Keratinocyte (primary cell): Measurements from ENCODE around the gene SMARCC1. TPM values are rescaled to one million over a fixed set of nuclear protein-coding genes. Genes with fewer than 3 reads are reported as not detected.

Experiments
- DNase-seq: peaks from one replicate; pipeline ENCODE4 v3.0.0-alpha.2; 2011; ENCODE audit warnings: low read depth, missing footprints, low spot score
- FAIRE-seq: peaks from 2 replicates; lab custom pipeline; 2011; peaks lifted over from hg19 to GRCh38; lab: Jason Lieb, UNC
- H2AFZ ChIP-seq: 2 replicates; pipeline ENCODE4 v1.6.0; 2012; ENCODE audit warnings: low read length, control low read depth, inconsistent platforms; ENCODE audit not compliant: control insufficient read depth
- H3K27ac ChIP-seq: 2 replicates; pipeline ENCODE4 v1.5.1; 2011; ENCODE audit warnings: low read length; ENCODE audit not compliant: control insufficient read depth, insufficient read depth
- H3K27me3 ChIP-seq: 3 replicates; pipeline ENCODE4 v1.6.0; 2011; ENCODE audit warnings: low read length; ENCODE audit not compliant: control insufficient read depth, insufficient read depth; ENCODE audit errors: extremely low read depth
- H3K36me3 ChIP-seq, 2 experiments: 2 replicates in 1 of 2; 3 replicates in 1 of 2; pipeline ENCODE4 v1.5.1; 2011; ENCODE audit warnings: low read length in 2 of 2, mild to moderate bottlenecking in 1 of 2; ENCODE audit not compliant: control insufficient read depth in 2 of 2, insufficient read depth in 2 of 2; ENCODE audit errors: extremely low read depth in 1 of 2
- H3K4me1 ChIP-seq: 3 replicates; pipeline ENCODE4 v1.5.1; 2011; ENCODE audit warnings: low read length; ENCODE audit not compliant: control insufficient read depth, insufficient read depth; ENCODE audit errors: extremely low read depth
- H3K4me2 ChIP-seq: 3 replicates; pipeline ENCODE4 v1.6.0; 2011; ENCODE audit warnings: low read depth, low read length; ENCODE audit not compliant: control insufficient read depth, insufficient read depth; ENCODE audit errors: extremely low read depth
- H3K4me3 ChIP-seq, 3 experiments: fragments of 200-600 bp in 1 of 3; sonication (generic) in 1 of 3; 2 replicates in 2 of 3; 3 replicates in 1 of 3; pipeline ENCODE4 v1.5.1; 2011 to 2016; ENCODE audit warnings: low read length in 3 of 3, mild to moderate bottlenecking in 3 of 3, control low read depth in 2 of 3, inconsistent platforms in 1 of 3, low read depth in 1 of 3, mixed read lengths in 1 of 3, mixed run types in 1 of 3, moderate library complexity in 1 of 3; ENCODE audit not compliant: control insufficient read depth in 2 of 3, insufficient read depth in 2 of 3; ENCODE audit errors: extremely low read depth in 1 of 3
- H3K79me2 ChIP-seq: 2 replicates; pipeline ENCODE4 v1.6.0; 2012; ENCODE audit warnings: low read length; ENCODE audit not compliant: control insufficient read depth, insufficient read depth
- H3K9ac ChIP-seq: 3 replicates; pipeline ENCODE4 v1.6.0; 2011; ENCODE audit warnings: low read length; ENCODE audit not compliant: control insufficient read depth, insufficient read depth; ENCODE audit errors: extremely low read depth
- H3K9me1 ChIP-seq: 3 replicates; pipeline ENCODE4 v1.6.0; 2011; ENCODE audit warnings: low read length; ENCODE audit not compliant: control insufficient read depth, insufficient read depth; ENCODE audit errors: extremely low read depth
- H3K9me3 ChIP-seq: 2 replicates; pipeline ENCODE4 v1.5.1; 2012; ENCODE audit warnings: low read depth, low read length; ENCODE audit not compliant: control insufficient read depth
- H4K20me1 ChIP-seq: 3 replicates; pipeline ENCODE4 v1.6.0; 2011; ENCODE audit warnings: low read length; ENCODE audit not compliant: control insufficient read depth, insufficient read depth; ENCODE audit errors: extremely low read depth
- EZH2 ChIP-seq: IDR thresholded peaks from one replicate; pipeline ENCODE4 v1.6.1; 2012; ENCODE audit warnings: inconsistent platforms, mild to moderate bottlenecking, low read length, moderate library complexity
- dilution Hi-C: fragments of 300-500 bp; cut with MboI; formaldehyde crosslinking; loops from one replicate; pipeline ENCODE4 v1.7.0; 2020; ENCODE audit warnings: low sequenced_read_pairs; ENCODE audit not compliant: extremely low pct_ligation_motif_present
- polyA plus RNA-seq, 5 experiments: library from polyadenylated mRNA; depleted of rRNA in 3 of 5; stranded (reverse) in 3 of 5; stranded (forward) in 1 of 5; unstranded in 1 of 5; fragments of >200 nt; gene quantifications; 1 replicate in 1 of 5; 2 replicates in 3 of 5; 3 replicates in 1 of 5; pipeline versions ENCODE4 v1.2.1 to v1.2.3, GENCODE V29; 2011 to 2012; ENCODE audit warnings: missing spikeins in 2 of 5, low read depth in 1 of 5, low replicate concordance in 1 of 5
- TF ChIP-seq, protein P1 (sequence below), 3 experiments: IDR thresholded peaks in 1 of 3; conservative IDR thresholded peaks in 1 of 3; optimal IDR thresholded peaks in 1 of 3; 2 replicates in 2 of 3; 3 replicates in 1 of 3; pipeline versions ENCODE3 to v1.5.1; 2011; ENCODE audit warnings: low read length in 3 of 3, mild to moderate bottlenecking in 3 of 3, moderate library complexity in 2 of 3, control low read depth in 1 of 3, inconsistent platforms in 1 of 3; ENCODE audit not compliant: insufficient read depth in 2 of 3; ENCODE audit errors: extremely low read depth in 1 of 3

Gene SMARCC1
- polyA plus RNA-seq, 1 donor (not counting 4 experiments of a cell fraction or from before 2014, with no cell fraction given) = 39.7 TPM

DNA sequence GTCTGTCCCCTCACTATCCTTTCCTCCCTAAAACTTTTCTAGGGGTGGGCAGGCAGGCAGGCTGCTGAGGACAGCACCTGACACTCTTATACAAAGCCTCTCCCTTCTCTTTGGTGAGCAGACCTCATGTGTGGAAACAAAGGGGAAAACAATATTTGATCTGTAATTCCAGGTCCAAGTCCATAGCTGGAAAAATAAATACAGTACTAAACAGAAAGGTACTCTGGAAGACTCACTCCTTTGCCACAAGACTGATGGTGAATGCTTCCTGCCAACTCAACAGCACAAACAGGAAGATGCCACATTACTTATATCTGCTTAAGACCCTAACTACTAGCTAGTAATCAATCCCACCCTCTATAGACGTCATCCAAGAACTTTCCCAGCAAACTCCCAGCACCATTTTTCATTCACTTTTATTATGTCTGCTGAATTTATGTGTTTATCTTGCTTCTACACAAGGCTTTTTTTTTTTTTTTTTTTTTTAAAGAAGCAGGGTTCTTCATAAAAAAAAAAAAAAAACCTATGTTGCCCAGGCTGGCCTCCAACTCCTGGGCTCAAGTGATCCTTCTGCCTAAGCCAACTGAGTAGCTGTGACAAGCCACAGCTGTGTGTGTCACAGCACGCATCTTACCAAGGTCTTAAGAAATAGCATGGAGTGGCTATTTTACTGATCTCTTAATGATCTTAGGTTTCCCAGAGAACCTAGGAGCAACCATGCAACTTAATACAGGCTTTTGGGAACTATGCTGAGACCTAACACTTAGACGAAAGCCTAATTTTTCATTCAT, 158.8 kb downstream of the SMARCC1 start:
- Histone ChIP-seq H4K20me1 (no peaks in the 10 kb centered on the region), H3K4me2 (no peak overlapping the region), H3K4me1 (no peaks in the 10 kb centered on the region), H3K27ac (no peak overlapping the region), H3K27me3 (no peaks in the 10 kb centered on the region), H3K9me1 (no peaks in the 10 kb centered on the region), H3K9ac (no peak overlapping the region), H3K36me3 (peaks cover 18 to 24% of the 10 kb centered on the region in 2 experiments), H3K4me3 (no peak overlapping the region), H3K9me3 (no peaks in the 10 kb centered on the region), H2AFZ (no peak overlapping the region), H3K79me2 (no peaks in the 10 kb centered on the region)
- DNase-seq = no peak
- FAIRE-seq = no peak
- no peak for TF ChIP-seq EZH2
- TF ChIP-seq, protein P1, sequence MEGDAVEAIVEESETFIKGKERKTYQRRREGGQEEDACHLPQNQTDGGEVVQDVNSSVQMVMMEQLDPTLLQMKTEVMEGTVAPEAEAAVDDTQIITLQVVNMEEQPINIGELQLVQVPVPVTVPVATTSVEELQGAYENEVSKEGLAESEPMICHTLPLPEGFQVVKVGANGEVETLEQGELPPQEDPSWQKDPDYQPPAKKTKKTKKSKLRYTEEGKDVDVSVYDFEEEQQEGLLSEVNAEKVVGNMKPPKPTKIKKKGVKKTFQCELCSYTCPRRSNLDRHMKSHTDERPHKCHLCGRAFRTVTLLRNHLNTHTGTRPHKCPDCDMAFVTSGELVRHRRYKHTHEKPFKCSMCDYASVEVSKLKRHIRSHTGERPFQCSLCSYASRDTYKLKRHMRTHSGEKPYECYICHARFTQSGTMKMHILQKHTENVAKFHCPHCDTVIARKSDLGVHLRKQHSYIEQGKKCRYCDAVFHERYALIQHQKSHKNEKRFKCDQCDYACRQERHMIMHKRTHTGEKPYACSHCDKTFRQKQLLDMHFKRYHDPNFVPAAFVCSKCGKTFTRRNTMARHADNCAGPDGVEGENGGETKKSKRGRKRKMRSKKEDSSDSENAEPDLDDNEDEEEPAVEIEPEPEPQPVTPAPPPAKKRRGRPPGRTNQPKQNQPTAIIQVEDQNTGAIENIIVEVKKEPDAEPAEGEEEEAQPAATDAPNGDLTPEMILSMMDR (optimal IDR thresholded peaks at IDR 0.05 in 1 of 3, IDR thresholded peaks at IDR 0.05 in 1 of 3, conservative IDR thresholded peaks at IDR 0.05 in 1 of 3; ENCODE audit: extremely low read depth in 1 of 3, insufficient read depth in 2 of 3, low read length in 3 of 3) = no peak
- dilution Hi-C loops = no loop called here

DNA sequence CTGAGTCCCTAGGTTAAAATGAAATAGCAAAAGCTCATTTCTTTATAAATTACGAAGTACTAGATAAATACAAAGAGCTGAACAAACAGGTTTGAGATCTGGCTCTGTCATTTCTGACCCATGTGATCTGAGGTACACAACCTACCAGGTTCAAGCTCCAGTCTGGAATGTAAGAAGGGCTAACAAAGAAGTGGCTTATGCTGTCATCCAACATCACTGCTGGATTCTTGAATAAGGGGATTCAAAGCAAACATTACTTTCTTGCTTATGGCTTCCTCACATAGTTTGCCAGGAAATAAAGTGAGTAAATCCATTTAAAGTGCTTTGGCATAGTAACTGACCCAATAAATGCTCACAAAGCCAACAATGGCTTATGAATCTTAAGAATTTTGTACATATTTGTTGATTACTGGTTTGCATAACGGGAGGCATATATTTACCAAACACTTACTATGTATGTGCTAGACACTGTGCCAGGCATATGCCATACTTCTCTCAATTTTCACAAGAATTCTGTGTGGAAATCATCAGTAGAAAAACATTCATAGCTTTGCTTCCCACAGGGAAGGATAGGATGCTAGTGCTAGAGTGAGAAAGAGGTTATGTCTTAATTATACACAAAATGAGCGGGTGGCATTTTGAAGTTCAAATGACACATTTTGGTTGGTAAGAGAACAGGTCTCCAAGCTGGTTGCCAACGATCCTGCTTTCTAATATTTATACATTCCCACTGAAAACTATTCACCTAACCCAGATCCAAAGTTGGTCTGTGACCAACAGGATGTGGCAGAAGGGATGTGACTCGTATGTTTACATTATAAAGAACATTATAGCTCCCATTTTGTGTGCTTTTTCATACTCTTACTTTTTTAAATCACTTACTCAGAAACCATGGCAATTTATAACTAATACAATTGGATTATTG, 164.3 kb downstream of the SMARCC1 start:
- H3K36me3 ChIP-seq = peaks cover 11 to 18% of the 10 kb centered on the region in 2 experiments
- dilution Hi-C loops = no loop called here
- DNase-seq = no peak

More for the DNA sequence above, 164.3 kb downstream of the SMARCC1 start:
- Histone ChIP-seq H2AFZ (no peak overlapping the region), H3K9ac (no peak overlapping the region), H3K4me3 (no peak overlapping the region), H3K4me1 (peaks cover 4% of the 10 kb centered on the region), H3K9me1 (no peaks in the 10 kb centered on the region), H3K27ac (no peak overlapping the region), H4K20me1 (no peaks in the 10 kb centered on the region), H3K9me3 (no peaks in the 10 kb centered on the region), H3K4me2 (no peak overlapping the region), H3K79me2 (no peaks in the 10 kb centered on the region), H3K27me3 (no peaks in the 10 kb centered on the region)
- FAIRE-seq = no peak
- TF ChIP-seq EZH2 = no peak
- TF ChIP-seq, protein P1 (optimal IDR thresholded peaks at IDR 0.05 in 1 of 3, IDR thresholded peaks at IDR 0.05 in 1 of 3, conservative IDR thresholded peaks at IDR 0.05 in 1 of 3; ENCODE audit: extremely low read depth in 1 of 3, insufficient read depth in 2 of 3, low read length in 3 of 3) = no peak
